HG03558 (cell line): Measurements from ENCODE around the gene CDYL.

Experiments used
- ATAC-seq: cut with Tn5 transposase; IDR thresholded peaks from one replicate; pipeline ENCODE4 v1.9.1; 2021; ENCODE audit warnings: moderate number of reproducible peaks; ENCODE audit not compliant: unreplicated experiment; ENCODE audit errors: extremely low read depth

CDYL gene

DNA sequence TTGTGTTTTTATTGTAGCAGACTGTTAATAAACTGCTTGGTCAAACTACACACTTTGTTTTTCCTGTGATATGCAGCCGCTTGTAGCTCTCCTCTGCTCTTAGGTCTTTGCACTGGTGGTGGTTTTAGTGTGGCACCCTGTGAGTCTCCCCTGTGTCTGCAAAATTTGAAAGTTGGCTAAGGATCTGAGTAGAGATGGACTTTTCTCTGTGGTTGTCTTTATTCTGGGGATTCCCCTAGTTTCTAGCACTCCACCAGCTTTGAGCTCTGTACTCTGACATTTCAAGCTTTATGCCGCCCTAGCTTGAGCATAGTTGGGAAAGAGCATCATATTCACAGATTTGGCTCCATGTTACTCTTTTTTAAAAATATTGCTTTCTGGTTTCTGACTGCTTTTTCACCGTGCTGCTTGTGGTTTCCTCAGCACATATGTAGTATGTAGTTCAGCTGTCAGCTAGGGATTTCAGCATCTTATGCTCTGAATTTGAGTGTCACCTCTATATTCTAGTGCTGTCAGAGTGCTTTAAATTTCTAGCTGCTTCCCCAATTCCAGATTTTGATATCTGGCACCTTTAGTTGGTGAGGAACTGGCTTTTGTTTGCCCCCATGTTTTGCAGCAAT lies 25.4 kb downstream of the CDYL start:
- ATAC-seq: peak; percentile 37

DNA sequence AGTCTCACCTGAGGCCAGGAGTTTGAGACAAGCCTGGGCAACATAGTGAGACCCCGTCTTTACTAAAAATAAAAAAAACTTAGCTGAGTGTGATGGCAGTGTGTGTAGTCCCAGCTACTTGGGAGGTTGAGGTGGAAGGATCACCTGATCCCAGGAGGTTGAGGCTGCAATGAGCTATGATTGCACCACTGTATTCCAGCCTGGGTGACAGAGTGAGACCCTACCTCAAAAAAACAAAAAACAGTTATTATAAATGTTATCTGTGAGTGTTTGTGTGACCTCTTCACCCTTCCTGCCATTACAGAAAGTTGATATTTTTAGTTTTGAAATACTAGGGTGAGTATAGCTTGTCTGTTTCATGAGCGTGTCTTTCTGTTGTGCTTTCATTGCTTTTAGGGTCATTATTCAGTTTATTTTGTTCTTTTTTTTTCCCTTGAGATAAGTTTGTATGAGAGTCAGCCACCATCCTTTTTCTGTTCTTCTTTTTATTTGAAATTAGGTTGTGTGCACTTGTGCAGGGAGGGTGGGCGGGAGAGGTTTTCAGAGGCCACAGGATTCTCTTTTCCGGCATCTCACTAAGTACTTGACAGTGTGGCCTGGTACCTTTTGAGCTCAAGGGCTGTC lies 26.2 kb downstream of the CDYL start:
- ATAC-seq: peak; percentile 42

DNA sequence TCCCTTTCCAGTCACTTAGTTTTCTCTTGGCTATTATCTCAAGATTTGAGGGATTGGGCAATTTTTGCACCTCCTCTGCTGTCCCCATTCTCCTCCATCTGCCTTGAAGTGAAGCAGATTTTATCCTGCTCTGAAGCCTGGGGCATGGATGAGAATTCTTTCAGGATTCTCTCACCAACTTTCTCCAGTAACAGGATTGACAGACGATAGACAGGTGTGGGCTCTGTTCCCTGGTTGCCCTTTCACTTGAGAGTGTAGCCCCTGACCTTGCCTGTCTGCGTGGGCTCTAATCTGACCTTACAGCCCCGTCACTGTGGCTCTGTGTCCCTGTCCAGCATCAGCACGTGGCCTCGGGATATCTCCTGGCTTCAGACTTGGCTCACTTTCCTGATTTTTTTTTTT lies 27.1 kb downstream of the CDYL start:
- ATAC-seq: no peak

DNA sequence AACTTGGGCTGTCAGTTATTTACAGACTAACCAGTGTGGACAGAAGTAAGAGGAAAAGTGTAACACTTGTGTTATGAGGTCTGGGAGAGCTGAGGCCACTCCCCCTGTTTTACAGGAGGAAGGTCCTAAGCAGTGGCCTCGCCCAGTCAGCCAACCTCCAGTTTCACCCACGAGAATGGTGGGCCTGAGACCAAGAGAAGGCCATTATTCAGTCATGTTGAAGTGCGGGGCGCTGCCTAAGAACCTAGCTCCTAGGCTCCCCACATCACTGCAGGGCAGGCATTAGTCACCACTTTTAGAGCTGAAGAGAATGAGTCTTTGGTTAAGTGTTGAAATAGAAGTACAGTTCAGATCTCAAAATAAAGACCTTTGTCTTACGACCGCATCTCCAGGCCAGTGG lies 27.9 kb downstream of the CDYL start:
- ATAC-seq: no peak

DNA sequence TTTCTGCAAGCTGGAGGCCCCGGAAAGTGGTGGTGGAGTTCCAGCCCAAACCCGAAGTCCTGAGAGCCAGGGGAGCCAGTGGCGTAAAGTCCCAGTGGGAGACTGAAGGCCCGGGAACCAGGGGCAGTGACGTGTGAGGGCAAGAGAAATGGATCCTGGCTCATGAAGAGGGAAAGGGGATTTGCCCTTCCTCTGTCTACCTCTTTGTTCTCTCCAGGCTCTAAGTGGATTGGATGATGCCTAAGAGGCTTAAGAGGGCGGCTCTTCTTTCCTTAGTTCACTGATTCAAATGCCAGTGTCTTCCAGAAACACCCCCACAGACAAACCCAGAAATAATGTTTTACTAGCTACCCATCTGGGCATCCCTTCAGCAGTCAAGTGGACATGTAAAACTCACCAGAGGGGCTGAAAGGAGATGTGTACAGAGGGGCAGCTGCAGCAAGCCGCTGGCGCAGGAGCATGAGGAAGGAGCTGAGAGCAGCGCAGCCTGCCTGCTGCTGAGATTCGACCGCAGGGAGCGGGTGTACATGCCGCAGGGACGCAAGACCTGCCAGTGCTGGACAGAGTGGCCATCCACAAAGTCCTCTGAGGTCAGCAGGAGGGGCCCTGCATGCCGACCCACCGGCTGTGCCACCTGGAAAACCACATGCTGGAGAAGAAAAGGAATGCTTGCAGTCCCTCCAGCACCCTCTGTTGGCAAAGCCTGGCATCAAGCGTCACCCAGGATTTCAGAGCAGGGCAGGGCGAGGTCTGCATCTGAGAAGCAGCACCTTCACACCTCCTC lies 29.5 kb downstream of the CDYL start:
- ATAC-seq: no peak

DNA sequence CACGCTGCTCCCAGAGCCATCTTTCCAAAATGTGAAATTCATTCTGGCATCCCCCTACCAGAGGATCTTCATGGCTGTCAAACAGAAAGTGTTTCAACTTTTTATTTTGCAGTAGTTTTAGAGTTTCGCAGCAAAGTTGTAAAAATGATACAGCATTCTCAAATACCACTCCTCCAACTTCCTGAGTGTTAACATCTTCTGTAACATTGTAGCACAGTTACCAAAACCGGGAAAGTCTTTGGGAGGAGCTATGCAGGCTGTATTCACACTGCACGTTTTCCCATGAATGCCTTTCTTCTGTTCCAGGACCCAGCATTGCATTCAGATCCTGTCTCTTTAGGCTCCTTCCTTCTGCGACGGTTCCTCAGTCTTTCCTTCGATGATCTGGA lies 30.1 kb downstream of the CDYL start:
- ATAC-seq: no peak

DNA sequence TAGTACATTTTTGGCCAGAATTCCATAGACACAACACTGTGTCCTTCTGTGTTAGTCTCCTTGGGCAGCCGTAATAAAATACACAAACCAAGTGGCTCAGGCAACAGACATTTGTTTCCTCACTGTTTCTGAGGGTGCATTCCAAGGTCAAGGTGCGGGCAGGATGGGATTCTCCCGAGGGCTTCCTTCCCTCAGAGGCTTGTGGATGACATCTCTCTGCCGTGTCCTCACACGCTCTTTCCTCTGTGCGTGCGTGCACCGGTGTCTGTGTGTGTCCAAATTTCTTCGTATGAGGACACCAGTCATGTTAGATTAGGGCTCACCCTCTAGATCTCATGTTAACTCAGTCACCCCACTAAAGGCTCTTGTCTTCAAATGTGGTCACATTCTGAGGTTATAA lies 30.6 kb downstream of the CDYL start:
- no peak for ATAC-seq

DNA sequence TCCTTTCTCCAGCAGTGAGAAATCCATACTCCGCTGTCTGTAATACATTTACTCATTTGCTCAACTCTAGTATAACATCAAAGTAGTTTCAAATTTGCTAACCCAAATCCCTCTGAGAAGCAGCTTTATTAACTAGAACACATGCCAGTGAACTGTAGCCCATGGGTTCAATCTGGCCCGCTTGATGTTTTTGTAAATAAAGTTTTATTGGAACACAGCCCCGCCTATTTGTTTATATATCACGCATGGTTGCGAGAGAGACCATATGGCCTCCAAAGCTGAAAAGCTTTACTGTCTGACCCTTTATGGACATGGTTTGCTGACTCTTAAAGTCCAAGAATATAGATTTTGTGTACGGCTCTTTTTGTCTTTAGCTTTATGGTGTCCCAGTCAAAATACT lies 32.2 kb downstream of the CDYL start:
- ATAC-seq: no peak

DNA sequence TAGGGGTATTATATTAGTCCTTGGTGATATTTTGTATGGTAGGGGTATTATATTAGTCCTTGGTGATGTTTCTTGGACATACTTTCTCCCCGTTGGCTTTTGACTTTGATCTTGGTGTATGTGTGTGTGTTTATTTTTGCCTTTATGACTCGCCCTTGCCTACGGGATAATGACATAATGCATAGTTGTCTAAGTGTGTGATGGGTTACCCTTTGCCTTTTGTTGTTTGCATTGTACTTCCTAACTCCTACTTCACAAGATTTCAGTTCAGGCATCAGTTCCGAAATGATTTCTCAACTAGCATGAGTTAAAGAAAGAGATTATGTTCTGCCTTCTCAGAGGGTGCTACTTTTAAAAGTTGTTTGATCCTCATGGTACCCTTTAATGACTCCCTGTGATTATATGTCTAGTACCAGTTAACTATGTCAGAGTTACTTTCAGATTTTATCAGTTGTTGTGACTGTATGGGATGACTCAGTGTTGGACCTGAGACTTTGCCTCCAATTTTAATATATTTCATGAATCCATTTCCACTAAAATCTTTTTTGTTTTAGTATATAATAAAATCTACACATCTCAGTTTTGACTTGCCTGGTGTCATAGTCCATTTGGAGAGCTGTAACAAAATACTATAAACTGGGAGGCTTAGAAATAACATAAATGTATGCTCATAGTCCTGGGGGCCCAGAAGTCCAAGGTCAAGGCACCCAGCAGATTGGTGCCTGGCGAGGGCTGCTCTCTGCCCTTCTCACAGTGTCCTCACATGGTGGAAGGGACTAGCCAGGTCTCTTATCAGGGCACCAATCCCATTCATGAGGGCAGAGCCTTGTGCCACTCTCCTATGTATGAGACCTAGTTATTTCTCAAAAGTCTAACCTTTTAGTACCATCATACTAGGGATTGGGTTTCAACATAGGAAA lies 34.1 kb downstream of the CDYL start:
- ATAC-seq: no peak

DNA sequence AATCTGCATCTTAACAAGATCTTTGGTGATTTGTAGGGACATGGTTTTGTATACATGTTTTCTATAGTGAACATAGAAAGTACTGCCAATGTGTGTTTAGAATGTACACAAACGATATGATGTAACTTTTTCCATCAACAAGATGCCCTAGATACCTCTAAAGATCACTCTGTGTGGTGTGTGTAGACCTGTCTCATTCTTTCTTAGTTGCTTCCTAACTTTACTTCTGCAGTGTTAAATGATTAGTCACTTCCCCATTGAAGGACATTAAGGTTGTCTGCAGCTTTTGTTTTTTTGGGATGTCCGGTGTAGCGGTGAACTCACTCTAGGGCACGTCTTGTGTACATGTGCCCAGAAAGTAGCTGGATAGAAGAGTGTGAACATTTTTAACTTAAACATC lies 35.9 kb downstream of the CDYL start:
- ATAC-seq: no peak

DNA sequence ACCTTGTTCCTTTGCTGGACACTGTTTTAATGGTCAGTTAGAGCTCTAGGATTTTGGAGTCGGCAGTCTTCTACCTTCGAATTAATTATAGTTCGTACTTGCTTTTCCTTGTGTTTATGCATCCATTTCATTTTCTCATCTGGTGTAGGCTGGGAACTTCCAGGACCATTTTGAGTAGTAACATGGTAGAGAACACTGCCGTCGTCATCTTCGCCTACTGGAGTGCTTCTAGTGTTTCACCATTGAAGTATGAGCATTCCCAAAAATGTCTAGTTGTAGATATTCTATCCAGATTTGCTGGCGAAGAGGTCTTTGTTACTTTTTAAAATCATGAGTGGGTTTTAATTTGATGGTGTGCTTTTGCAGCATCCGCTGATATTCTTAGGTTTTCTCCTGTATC lies 36.9 kb downstream of the CDYL start:
- no peak for ATAC-seq

DNA sequence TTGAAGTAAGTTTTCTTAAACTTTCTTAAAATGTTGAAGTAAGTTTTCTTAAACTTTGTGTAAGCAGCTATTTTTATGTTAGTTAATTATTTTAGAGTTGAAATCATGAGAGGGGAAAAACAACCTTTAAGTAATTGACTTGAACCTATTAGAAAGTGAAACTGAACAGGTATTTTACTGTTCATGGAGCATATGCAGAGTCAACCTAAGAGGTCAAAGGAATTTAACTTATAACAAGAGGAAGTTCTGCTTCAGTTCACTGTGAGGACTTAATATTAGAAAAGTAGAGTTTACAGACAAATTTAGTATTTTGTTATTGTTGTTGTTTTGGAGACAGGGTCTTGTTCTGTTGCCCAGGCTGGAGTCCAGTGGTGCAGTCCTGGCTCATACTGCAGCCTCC lies 38.0 kb downstream of the CDYL start:
- ATAC-seq: no peak

DNA sequence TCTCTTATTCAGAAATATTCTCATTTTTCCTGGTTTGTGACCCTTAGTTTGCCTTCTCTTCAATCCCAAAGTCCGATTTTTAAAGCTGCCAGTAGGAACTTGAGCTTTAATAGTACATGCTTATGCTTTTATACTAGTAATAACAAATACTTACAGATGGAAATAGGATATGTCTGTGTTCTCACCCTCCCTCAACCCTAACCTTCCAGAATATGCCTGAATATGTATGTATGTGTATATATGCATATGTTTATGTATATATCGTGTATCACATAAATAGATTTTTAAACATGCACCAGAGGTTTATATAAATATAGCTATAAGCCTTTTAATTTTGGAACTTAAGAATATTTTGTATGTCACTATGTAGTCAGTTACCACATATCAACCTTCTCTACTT lies 38.8 kb downstream of the CDYL start:
- ATAC-seq: no peak

DNA sequence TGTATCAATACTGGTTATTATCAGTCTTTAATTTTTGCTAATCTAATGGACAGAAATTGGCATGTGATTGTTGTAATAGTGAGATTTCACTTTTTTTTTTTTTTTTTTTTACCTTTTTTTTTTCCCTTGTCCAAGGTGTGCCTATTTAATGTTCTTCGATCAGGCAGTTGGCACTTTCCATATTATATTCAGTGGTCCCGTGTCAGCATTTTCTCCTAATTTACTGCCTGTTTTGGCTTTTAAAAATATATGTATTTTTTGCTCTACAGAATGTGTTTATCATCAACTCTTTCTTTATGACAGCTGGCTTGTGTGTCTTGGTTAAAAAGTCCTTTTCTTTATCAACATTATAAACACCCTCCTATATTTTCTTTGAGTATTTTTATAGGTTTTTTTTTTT lies 39.4 kb downstream of the CDYL start:
- no peak for ATAC-seq

DNA sequence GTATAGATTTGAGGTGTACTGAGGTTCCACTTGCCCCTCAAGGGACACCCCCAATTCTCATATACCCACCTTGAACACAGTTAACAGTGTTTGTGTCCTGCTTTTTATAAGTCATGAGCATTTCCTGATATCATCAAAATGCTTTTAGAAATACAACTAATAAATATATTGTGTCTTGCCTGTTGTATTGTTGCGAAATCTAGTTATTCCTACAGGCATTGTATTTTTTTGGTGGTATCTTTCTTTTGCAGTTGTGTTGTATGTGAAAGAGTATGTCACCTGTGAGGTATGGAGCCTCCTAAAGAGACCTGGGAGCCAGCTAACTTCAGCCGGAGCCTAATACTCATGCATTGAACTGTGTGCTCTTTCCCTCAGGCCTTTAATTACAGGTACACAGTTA lies 40.7 kb downstream of the CDYL start:
- no peak for ATAC-seq

DNA sequence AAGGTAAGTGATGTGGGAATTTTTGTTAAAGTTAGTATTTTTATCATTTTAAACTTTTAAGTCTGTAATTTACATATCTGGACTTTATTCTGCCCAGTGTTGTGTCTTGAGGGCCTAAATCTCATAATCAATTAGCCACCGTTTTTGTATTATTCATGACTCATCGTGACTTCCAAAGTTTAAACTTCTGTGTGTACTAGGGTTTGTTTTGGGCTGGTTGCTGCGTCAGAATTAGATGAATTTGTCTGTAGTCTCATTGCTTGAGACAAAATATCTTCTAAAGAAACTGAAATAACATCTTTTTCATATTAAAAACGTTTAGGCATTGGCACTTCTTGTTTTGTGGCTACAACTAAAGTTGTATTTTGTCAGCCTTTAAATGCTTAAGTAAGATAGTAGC lies 41.3 kb downstream of the CDYL start:
- no peak for ATAC-seq

DNA sequence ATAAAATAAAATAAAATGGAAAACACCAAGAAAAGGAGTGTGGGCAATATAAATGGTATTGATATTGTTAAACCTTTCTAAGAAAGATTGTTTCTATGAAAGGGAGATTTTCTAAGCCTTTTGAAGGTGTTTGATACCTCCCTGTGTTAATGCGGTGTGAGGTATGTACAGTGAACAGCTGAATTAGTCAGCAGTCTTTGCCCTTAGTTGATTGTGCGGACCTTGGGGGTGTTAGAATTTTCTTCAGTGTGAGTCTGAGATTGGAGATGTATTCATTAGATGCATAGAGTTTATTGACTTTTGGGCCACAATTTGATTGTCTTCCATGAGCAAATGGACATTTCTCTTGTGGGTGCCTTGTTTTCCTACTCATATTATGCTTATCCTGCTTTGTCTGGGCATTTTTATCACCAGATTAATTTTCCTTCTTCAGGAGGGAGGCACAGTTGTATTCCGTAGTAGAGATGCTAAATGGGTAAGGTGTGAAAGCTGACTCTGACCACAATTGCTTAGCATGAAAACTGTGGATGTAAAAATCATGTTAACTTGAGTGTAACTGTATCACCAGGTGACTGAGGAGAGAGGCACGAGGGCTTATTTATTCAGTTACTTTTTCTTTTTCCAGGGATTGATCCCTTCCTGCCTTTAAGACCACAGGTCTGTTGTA lies 42.2 kb downstream of the CDYL start:
- no peak for ATAC-seq

DNA sequence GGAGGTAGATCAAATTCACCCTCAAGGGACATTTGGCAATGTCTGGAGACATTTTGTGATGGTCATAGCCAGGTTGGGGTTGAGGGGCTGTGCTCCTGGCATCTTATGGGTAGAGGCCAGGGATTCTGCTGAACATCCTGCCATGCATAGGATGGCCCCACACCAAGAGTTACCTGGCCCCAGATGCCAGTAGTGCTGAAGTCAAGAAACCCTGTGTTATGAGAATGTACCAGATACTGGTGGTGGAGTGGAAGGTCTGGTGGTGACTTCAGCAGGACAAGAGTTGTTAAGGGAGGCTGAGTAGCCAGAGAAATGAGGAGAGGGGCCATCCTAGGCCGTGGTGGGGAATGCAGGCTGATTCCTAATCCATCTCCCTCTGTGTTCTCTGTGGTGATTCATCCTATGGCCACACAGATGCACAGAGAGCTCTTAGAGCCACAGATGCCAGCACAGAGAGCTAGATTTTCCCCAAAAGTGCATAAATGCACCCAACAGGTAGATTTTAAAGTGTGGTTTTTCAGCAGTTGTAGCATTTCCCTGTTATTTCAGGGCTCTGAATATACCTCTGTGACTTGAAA lies 43.6 kb downstream of the CDYL start:
- ATAC-seq: no peak

DNA sequence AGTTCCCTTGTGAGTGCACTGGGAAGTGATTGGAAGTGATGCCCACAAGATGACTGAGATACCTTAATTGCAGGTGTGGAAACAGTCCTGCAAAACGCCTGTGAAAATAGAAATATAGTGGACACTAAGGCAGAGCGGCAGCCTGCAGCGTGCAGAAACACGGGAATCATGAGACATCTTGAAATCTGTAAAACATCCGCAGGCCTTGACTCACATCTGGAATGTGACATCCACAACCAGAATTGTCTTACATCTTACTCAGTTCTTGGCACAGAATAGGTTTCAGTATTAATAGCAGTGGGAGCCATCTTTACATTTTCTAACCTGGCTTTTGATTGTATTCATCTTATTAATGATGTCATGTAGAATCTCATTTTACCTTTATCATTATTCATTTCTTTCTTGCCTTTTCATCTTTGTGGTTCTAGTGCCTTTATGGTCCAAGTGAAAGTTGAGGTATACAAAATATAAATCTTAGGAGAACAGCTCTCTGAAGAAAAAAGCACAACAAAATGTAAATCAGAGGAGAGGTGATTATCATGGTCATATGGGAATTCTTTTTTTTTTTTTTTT lies 44.6 kb downstream of the CDYL start:
- ATAC-seq: no peak

DNA sequence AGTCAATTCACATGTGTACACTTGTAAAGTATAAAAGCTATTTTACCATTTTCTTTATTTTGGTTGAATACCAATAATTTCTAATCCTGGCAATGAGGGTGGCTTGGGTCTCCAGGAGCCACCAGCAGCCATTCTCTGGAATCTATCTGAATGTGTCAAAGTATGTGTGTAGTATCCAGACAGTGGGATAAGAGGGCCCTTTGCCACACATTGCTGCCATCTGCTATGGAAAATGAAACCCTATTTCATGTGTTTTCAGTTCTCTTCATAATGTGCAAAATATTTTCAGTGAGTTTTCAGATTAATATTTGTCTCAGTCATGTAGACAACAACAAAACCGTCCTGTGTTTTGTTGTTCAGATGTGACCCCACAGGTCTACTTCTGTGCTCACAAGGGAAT lies 46.3 kb downstream of the CDYL start:
- no peak for ATAC-seq
